Endothelial cell of umbilical vein (primary cell): ENCODE measurements around the gene B9D2. TPM values are rescaled to one million over a fixed set of nuclear protein-coding genes. Genes with fewer than 3 reads are reported as not detected.
A peak's percentile ranks its signal among the peaks of the same experiment; 100 is the strongest.

Experiments used
- BruUV-seq: library from RNA; stranded (reverse); fragments of 400-500 nt; replicated peaks from 2 replicates; lab custom pipeline; 2021; lab: Mats Ljungman, UMichigan
- CTCF ChIA-PET: fragments of 300-600, 350-600 bp; sonication (Branson Sonifier 250); formaldehyde crosslinking; loops from one replicate; lab custom pipeline; 2021; ENCODE audit warnings: antibody characterized with exemption, inconsistent platforms; lab: Charles Lee
- POLR2A ChIA-PET: fragments of 300-600, 350-600 bp; sonication (Branson Sonifier 250); formaldehyde crosslinking; loops from one replicate; lab custom pipeline; 2021; ENCODE audit warnings: antibody characterized with exemption, inconsistent platforms; lab: Charles Lee
- DNase-seq: peaks from one replicate; pipeline ENCODE4 v3.0.0-alpha.2; 2011; ENCODE audit warnings: low read depth, low spot score
- FAIRE-seq: peaks from 2 replicates; lab custom pipeline; 2011; peaks lifted over from hg19 to GRCh38; lab: Jason Lieb, UNC
- H2AFZ ChIP-seq: 2 replicates; pipeline ENCODE4 v1.6.0; 2012; ENCODE audit warnings: low read depth, low read length, control low read depth, inconsistent platforms
- H3K27ac ChIP-seq: 2 replicates; pipeline ENCODE4 v1.5.1; 2011; ENCODE audit warnings: low read depth, mild to moderate bottlenecking, control low read depth, low read length, moderate library complexity; ENCODE audit not compliant: insufficient read depth
- H3K27me3 ChIP-seq, 2 experiments: 2 replicates each; pipeline versions ENCODE4 v1.6.0 to v1.6.1; 2011; ENCODE audit warnings: low read length in 2 of 2, mixed read lengths in 1 of 2; ENCODE audit not compliant: control insufficient read depth in 2 of 2, insufficient read depth in 2 of 2
- H3K36me3 ChIP-seq, 2 experiments: 2 replicates in 1 of 2; 3 replicates in 1 of 2; pipeline ENCODE4 v1.5.1; 2011; ENCODE audit warnings: low read length in 2 of 2, mild to moderate bottlenecking in 1 of 2, moderate library complexity in 1 of 2; ENCODE audit not compliant: control insufficient read depth in 2 of 2, insufficient read depth in 2 of 2; ENCODE audit errors: extremely low read depth in 1 of 2
- H3K4me1 ChIP-seq: 3 replicates; pipeline ENCODE4 v1.5.1; 2011; ENCODE audit warnings: mild to moderate bottlenecking, low read length; ENCODE audit not compliant: control insufficient read depth, insufficient read depth; ENCODE audit errors: extremely low read depth
- H3K4me2 ChIP-seq: 2 replicates; pipeline ENCODE4 v1.6.1; 2011; ENCODE audit warnings: low read length, control low read depth, mixed read lengths; ENCODE audit not compliant: insufficient read depth
- H3K4me3 ChIP-seq, 3 experiments: fragments of 200-600 bp in 1 of 3; sonication (generic), shearing (Covaris generic) in 1 of 3; replicated peaks in 1 of 3; 2 replicates each; pipeline ENCODE4 v1.5.1; 2011 to 2016; ENCODE audit warnings: control low read depth in 3 of 3, low read length in 3 of 3, mild to moderate bottlenecking in 2 of 3, inconsistent platforms in 1 of 3, low read depth in 1 of 3, moderate library complexity in 1 of 3; ENCODE audit not compliant: insufficient read depth in 1 of 3
- H3K79me2 ChIP-seq: 2 replicates; pipeline ENCODE4 v1.6.0; 2012; ENCODE audit warnings: low read length, inconsistent platforms; ENCODE audit not compliant: control insufficient read depth, insufficient read depth
- H3K9ac ChIP-seq: replicated peaks from 2 replicates; pipeline ENCODE3; 2011; ENCODE audit warnings: low read length, control low read depth; ENCODE audit not compliant: insufficient read depth; ENCODE audit errors: extremely low read depth
- H3K9me1 ChIP-seq: replicated peaks from 3 replicates; pipeline ENCODE4 v1.6.0; 2011; ENCODE audit warnings: mild to moderate bottlenecking, low read length; ENCODE audit not compliant: control insufficient read depth, insufficient read depth; ENCODE audit errors: extremely low read depth
- H3K9me3 ChIP-seq: replicated peaks from 2 replicates; pipeline ENCODE4 v1.5.1; 2012; ENCODE audit warnings: low read length, inconsistent platforms; ENCODE audit not compliant: control insufficient read depth, insufficient read depth
- H4K20me1 ChIP-seq: replicated peaks from 2 replicates; pipeline ENCODE3; 2011; ENCODE audit warnings: mild to moderate bottlenecking, low read length; ENCODE audit not compliant: control insufficient read depth, insufficient read depth; ENCODE audit errors: extremely low read depth
- EZH2 ChIP-seq: IDR thresholded peaks from 2 replicates; pipeline ENCODE4 v1.6.1; 2012; ENCODE audit warnings: borderline replicate concordance, low read depth, mild to moderate bottlenecking, moderate library complexity, low read length, inconsistent platforms; ENCODE audit not compliant: severe bottlenecking
- FOS ChIP-seq: IDR thresholded peaks from 2 replicates; pipeline ENCODE4 v1.6.1; 2011; ENCODE audit warnings: mild to moderate bottlenecking, low read length, moderate library complexity, borderline replicate concordance; ENCODE audit not compliant: insufficient read depth
- GATA2 ChIP-seq: IDR thresholded peaks from 2 replicates; pipeline ENCODE4 v1.7.0; 2011; ENCODE audit warnings: low read depth, mild to moderate bottlenecking, moderate library complexity, mixed read lengths, low read length; ENCODE audit not compliant: insufficient read length, insufficient read depth
- JUN ChIP-seq: IDR thresholded peaks from 2 replicates; pipeline ENCODE4 v1.6.1; 2011; ENCODE audit warnings: borderline replicate concordance, low read depth; ENCODE audit not compliant: insufficient read length, insufficient read depth
- MYC ChIP-seq: IDR thresholded peaks from one replicate; pipeline ENCODE4 v1.6.1; 2011; ENCODE audit warnings: mild to moderate bottlenecking, low read depth, low read length
- POLR2A ChIP-seq: IDR thresholded peaks from 2 replicates; pipeline ENCODE4 v1.6.1; 2012; ENCODE audit warnings: low read depth, mild to moderate bottlenecking, control low read depth, low read length
- POLR2AphosphoS5 ChIP-seq: IDR thresholded peaks from 2 replicates; pipeline ENCODE4 v1.6.1; 2012; ENCODE audit warnings: low read depth, mild to moderate bottlenecking, control low read depth, low read length, moderate library complexity; ENCODE audit not compliant: insufficient read depth
- dilution Hi-C: fragments of 300-500 bp; cut with MboI; formaldehyde crosslinking; loops from one replicate; pipeline ENCODE4 v1.15.0; 2019; ENCODE audit warnings: low sequenced_read_pairs; ENCODE audit not compliant: extremely low pct_ligation_motif_present
- intact Hi-C: fragments of 100-400 bp; cut with micrococcal nuclease; formaldehyde crosslinking; loops from one replicate; pipeline ENCODE4 v1.10.0; 2022
- polyA plus RNA-seq, 4 experiments: library from polyadenylated mRNA; depleted of rRNA in 3 of 4; stranded (reverse) in 3 of 4; unstranded in 1 of 4; fragments of >200 nt; gene quantifications; 2 replicates each; pipeline versions ENCODE4 v1.2.1 to v1.2.3, GENCODE V29; 2011 to 2012; ENCODE audit warnings: missing spikeins in 1 of 4
- total RNA-seq: library from RNA; stranded (reverse); gene quantifications from 2 replicates; pipeline ENCODE4 v1.2.3, GENCODE V29; 2021
- TF ChIP-seq, protein P1 (sequence below), 2 donors: IDR thresholded peaks; 1 replicate in 1 of 2; 2 replicates in 1 of 2; pipeline ENCODE4 v1.5.1; 2011; ENCODE audit warnings: low read length in 2 of 2, mild to moderate bottlenecking in 2 of 2, moderate library complexity in 2 of 2, control low read depth in 1 of 2, inconsistent platforms in 1 of 2, low read depth in 1 of 2; ENCODE audit not compliant: insufficient read depth in 1 of 2; ENCODE audit errors: extremely low read depth in 1 of 2
- TF ChIP-seq, protein P2 (sequence below): IDR thresholded peaks from 2 replicates; pipeline ENCODE4 v1.6.1; 2011; ENCODE audit not compliant: insufficient read depth, insufficient read length

Gene B9D2
- total and polyA plus RNA-seq, 2 donors (not counting 3 experiments of a cell fraction or from before 2014, with no cell fraction given) = 12.2 to 23.9 TPM

DNA sequence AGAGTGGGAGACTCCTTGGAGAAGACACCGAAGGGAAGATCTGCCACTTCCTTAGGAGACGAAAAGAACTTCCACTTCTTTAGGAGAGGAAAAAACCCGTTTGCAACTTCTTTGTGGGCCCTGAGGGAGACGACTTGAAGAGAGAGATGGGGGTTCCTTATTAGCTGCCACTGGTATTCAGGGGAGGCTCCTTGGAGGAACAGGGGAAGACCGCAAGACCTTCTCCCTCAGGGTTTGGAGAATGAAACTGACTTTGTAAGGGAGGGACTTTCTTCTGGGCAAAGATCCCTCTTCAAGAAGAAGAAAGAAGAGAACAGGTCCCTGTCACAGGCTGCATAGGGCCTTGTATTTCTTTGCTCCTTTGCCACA lies 34.1 kb upstream of the B9D2 start:
- no peaks in the 10 kb centered on the region for H3K9me1 ChIP-seq
- dilution Hi-C loops (no loop called here), intact Hi-C loops (no loop called here)
- DNase-seq = no peak
- H2AFZ ChIP-seq = peak overlapping the region; percentile 49
- TF ChIP-seq JUN (no peak), MYC (no peak), GATA2 (no peak), POLR2AphosphoS5 (no peak), EZH2 (no peak), FOS (no peak), POLR2A (no peak)
- TF ChIP-seq, protein P1, sequence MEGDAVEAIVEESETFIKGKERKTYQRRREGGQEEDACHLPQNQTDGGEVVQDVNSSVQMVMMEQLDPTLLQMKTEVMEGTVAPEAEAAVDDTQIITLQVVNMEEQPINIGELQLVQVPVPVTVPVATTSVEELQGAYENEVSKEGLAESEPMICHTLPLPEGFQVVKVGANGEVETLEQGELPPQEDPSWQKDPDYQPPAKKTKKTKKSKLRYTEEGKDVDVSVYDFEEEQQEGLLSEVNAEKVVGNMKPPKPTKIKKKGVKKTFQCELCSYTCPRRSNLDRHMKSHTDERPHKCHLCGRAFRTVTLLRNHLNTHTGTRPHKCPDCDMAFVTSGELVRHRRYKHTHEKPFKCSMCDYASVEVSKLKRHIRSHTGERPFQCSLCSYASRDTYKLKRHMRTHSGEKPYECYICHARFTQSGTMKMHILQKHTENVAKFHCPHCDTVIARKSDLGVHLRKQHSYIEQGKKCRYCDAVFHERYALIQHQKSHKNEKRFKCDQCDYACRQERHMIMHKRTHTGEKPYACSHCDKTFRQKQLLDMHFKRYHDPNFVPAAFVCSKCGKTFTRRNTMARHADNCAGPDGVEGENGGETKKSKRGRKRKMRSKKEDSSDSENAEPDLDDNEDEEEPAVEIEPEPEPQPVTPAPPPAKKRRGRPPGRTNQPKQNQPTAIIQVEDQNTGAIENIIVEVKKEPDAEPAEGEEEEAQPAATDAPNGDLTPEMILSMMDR (IDR thresholded peaks at IDR 0.05; ENCODE audit: extremely low read depth in 1 of 2, insufficient read depth in 1 of 2, low read depth in 1 of 2, low read length in 2 of 2) = no peak
- TF ChIP-seq, protein P2, sequence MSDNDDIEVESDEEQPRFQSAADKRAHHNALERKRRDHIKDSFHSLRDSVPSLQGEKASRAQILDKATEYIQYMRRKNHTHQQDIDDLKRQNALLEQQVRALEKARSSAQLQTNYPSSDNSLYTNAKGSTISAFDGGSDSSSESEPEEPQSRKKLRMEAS = no peak
- peaks cover 6% of the 10 kb centered on the region for H3K79me2 ChIP-seq
- H3K27ac ChIP-seq = peak overlapping the region; percentile 93
- peak overlapping the region; percentile 72 for H3K4me2 ChIP-seq
- no peaks in the 10 kb centered on the region for H3K27me3 ChIP-seq
- no peaks in the 10 kb centered on the region for H3K36me3 ChIP-seq
- POLR2A ChIA-PET = interaction anchor here (0.6 kb wide), 1 partner anchor 33 kb away, joined by 3 read pairs; no protein-coding TSS in a partner anchor
- BruUV-seq = TSS peak; percentile 58
- peak overlapping the region; percentile 79 to 95 (median 81) for H3K4me3 ChIP-seq
- peak overlapping the region; percentile 94 for H3K9ac ChIP-seq
- CTCF ChIA-PET = no interaction called here
- H3K4me1 ChIP-seq = peaks cover 34% of the 10 kb centered on the region
- no peaks in the 10 kb centered on the region for H4K20me1 ChIP-seq
- FAIRE-seq = no peak
- no peaks in the 10 kb centered on the region for H3K9me3 ChIP-seq
